ENCODE data around the gene NPDC1. TPM values are rescaled to one million over a fixed set of nuclear protein-coding genes. Genes with fewer than 3 reads are reported as not detected.

Gene NPDC1
- total and polyA plus RNA-seq, 4 experiments from 2014 or later: 20.7 to 32.2 (median 22.1) TPM

GRCh38 chr9:137016436-137016835 lies 29.5 kb downstream of the NPDC1 start:
- intact Hi-C loops (cut with micrococcal nuclease): no loop called here
- no peaks in the 10 kb centered on the region for H3K4me1 Mint-ChIP-seq
- H3K27me3 Mint-ChIP-seq: no peaks in the 10 kb centered on the region
- no peak overlapping the region for H3K4me3 Mint-ChIP-seq
- ChIA-PET POLR2A (ENCODE audit: partially characterized antibody) (no interaction called here), CTCF (ENCODE audit: partially characterized antibody) (interaction anchor here (1.5 to 3.2 kb wide), 2 partner anchors 12 to 15 kb away, joined by 3 to 9 read pairs; partner anchors contain the start of gene ABCA2)
- no peaks in the 10 kb centered on the region for H3K4me1 ChIP-seq (ENCODE audit: insufficient read depth, low read length)
- no peak overlapping the region for H3K27ac ChIP-seq (ENCODE audit: low read depth, low read length)
- H3K27ac Mint-ChIP-seq: no peak overlapping the region
- peaks cover 0 to 16% of the 10 kb centered on the region in 2 donors for H3K36me3 Mint-ChIP-seq
- DNase-seq: no peak
- no peaks in the 10 kb centered on the region for H3K27me3 ChIP-seq (ENCODE audit: insufficient read depth, low read length)
- no peaks in the 10 kb centered on the region for H3K9me3 ChIP-seq (ENCODE audit: control insufficient read depth in 1 of 2, low read length in 2 of 2)
- no peaks in the 10 kb centered on the region for H3K9me3 Mint-ChIP-seq
- H3K4me3 ChIP-seq (ENCODE audit: low read length in 2 of 2): no peak overlapping the region
- peaks cover 8% of the 10 kb centered on the region for H3K36me3 ChIP-seq (ENCODE audit: insufficient read depth, low read length)

- peaks cover 8% of the 10 kb centered on the region for H3K36me3 ChIP-seq (ENCODE audit: insufficient read depth, low read length)
Observed at GRCh38 chr9:137015976-137016375, 30.0 kb downstream of the NPDC1 start.

GRCh38 chr9:137015540-137015930 lies 30.4 kb downstream of the NPDC1 start:
- no peak overlapping the region for H3K27ac ChIP-seq (ENCODE audit: low read depth, low read length)
- CTCF ChIA-PET (ENCODE audit: partially characterized antibody): interaction anchor here (3.2 kb wide), 1 partner anchor 13 kb away, joined by 9 read pairs; the partner anchor contains the start of gene ABCA2
- no peaks in the 10 kb centered on the region for H3K4me1 Mint-ChIP-seq
- intact Hi-C loops (cut with micrococcal nuclease): no loop called here
- no peaks in the 10 kb centered on the region for H3K9me3 ChIP-seq (ENCODE audit: control insufficient read depth in 1 of 2, low read length in 2 of 2)
- no peaks in the 10 kb centered on the region for H3K4me1 ChIP-seq (ENCODE audit: insufficient read depth, low read length)
- peaks cover 0 to 18% of the 10 kb centered on the region in 2 donors for H3K36me3 Mint-ChIP-seq
- H3K4me3 Mint-ChIP-seq: no peak overlapping the region
- no peak overlapping the region for H3K4me3 ChIP-seq (ENCODE audit: low read length in 2 of 2)
- no peak for DNase-seq
- H3K27me3 Mint-ChIP-seq: no peaks in the 10 kb centered on the region
- H3K27ac Mint-ChIP-seq: no peak overlapping the region
- POLR2A ChIA-PET (ENCODE audit: partially characterized antibody): no interaction called here
- no peaks in the 10 kb centered on the region for H3K9me3 Mint-ChIP-seq
- H3K36me3 ChIP-seq (ENCODE audit: insufficient read depth, low read length): peaks cover 8% of the 10 kb centered on the region
- H3K27me3 ChIP-seq (ENCODE audit: insufficient read depth, low read length): no peaks in the 10 kb centered on the region

More at GRCh38 chr9:137015976-137016375, 30.0 kb downstream of the NPDC1 start:
- H3K9me3 Mint-ChIP-seq: no peaks in the 10 kb centered on the region
- Histone ChIP-seq H3K9me3 (ENCODE audit: control insufficient read depth in 1 of 2, low read length in 2 of 2) (no peaks in the 10 kb centered on the region), H3K4me1 (ENCODE audit: insufficient read depth, low read length) (no peaks in the 10 kb centered on the region), H3K27ac (ENCODE audit: low read depth, low read length) (no peak overlapping the region), H3K4me3 (ENCODE audit: low read length in 2 of 2) (no peak overlapping the region), H3K27me3 (ENCODE audit: insufficient read depth, low read length) (no peaks in the 10 kb centered on the region)
- ChIA-PET POLR2A (ENCODE audit: partially characterized antibody) (no interaction called here), CTCF (ENCODE audit: partially characterized antibody) (interaction anchor here (3.2 kb wide), 1 partner anchor 13 kb away, joined by 9 read pairs; the partner anchor contains the start of gene ABCA2)
- no peaks in the 10 kb centered on the region for H3K27me3 Mint-ChIP-seq
- DNase-seq: no peak
- no peak overlapping the region for H3K27ac Mint-ChIP-seq
- intact Hi-C loops (cut with micrococcal nuclease): no loop called here
- H3K36me3 Mint-ChIP-seq: peaks cover 0 to 18% of the 10 kb centered on the region in 2 donors
- no peaks in the 10 kb centered on the region for H3K4me1 Mint-ChIP-seq
- H3K4me3 Mint-ChIP-seq: no peak overlapping the region

- POLR2A ChIA-PET (ENCODE audit: partially characterized antibody): interaction anchor here (0.9 kb wide), 1 partner anchor 10 kb away, joined by 3 read pairs; no protein-coding TSS in a partner anchor
Observed at GRCh38 chr9:137014776-137015539, 31.0 kb downstream of the NPDC1 start.

GRCh38 chr9:137014166-137014565 lies 31.8 kb downstream of the NPDC1 start:
- H3K27me3 ChIP-seq (ENCODE audit: insufficient read depth, low read length): no peaks in the 10 kb centered on the region
- H3K4me3 Mint-ChIP-seq: no peak overlapping the region
- no peak overlapping the region for H3K27ac ChIP-seq (ENCODE audit: low read depth, low read length)
- DNase-seq: no peak
- H3K4me1 ChIP-seq (ENCODE audit: insufficient read depth, low read length): no peaks in the 10 kb centered on the region
- H3K9me3 ChIP-seq (ENCODE audit: control insufficient read depth in 1 of 2, low read length in 2 of 2): no peaks in the 10 kb centered on the region
- no peaks in the 10 kb centered on the region for H3K9me3 Mint-ChIP-seq
- ChIA-PET POLR2A (ENCODE audit: partially characterized antibody) (interaction anchor here (0.9 kb wide), 1 partner anchor 11 kb away, joined by 3 read pairs; no protein-coding TSS in a partner anchor), CTCF (ENCODE audit: partially characterized antibody) (interaction anchor here (3.2 kb wide), 1 partner anchor 15 kb away, joined by 9 read pairs; the partner anchor contains the start of gene ABCA2)
- peaks cover 0 to 13% of the 10 kb centered on the region in 2 donors for H3K36me3 Mint-ChIP-seq
- no peaks in the 10 kb centered on the region for H3K4me1 Mint-ChIP-seq
- H3K27me3 Mint-ChIP-seq: no peaks in the 10 kb centered on the region
- no peak overlapping the region for H3K27ac Mint-ChIP-seq
- peaks cover 8% of the 10 kb centered on the region for H3K36me3 ChIP-seq (ENCODE audit: insufficient read depth, low read length)
- no peak overlapping the region for H3K4me3 ChIP-seq (ENCODE audit: low read length in 2 of 2)
- intact Hi-C loops (cut with micrococcal nuclease): no loop called here

More at GRCh38 chr9:137014776-137015539, 31.0 kb downstream of the NPDC1 start:
- Histone ChIP-seq H3K27me3 (ENCODE audit: insufficient read depth, low read length) (no peaks in the 10 kb centered on the region), H3K36me3 (ENCODE audit: insufficient read depth, low read length) (peaks cover 8% of the 10 kb centered on the region), H3K4me3 (ENCODE audit: low read length in 2 of 2) (no peak overlapping the region), H3K4me1 (ENCODE audit: insufficient read depth, low read length) (no peaks in the 10 kb centered on the region), H3K9me3 (ENCODE audit: control insufficient read depth in 1 of 2, low read length in 2 of 2) (no peaks in the 10 kb centered on the region), H3K27ac (ENCODE audit: low read depth, low read length) (no peak overlapping the region)
- H3K4me3 Mint-ChIP-seq: no peak overlapping the region
- peaks cover 0 to 18% of the 10 kb centered on the region in 2 donors for H3K36me3 Mint-ChIP-seq
- no peak overlapping the region for H3K27ac Mint-ChIP-seq
- CTCF ChIA-PET (ENCODE audit: partially characterized antibody): interaction anchor here (3.2 kb wide), 1 partner anchor 14 kb away, joined by 9 read pairs; the partner anchor contains the start of gene ABCA2
- intact Hi-C loops (cut with micrococcal nuclease): no loop called here
- H3K4me1 Mint-ChIP-seq: no peaks in the 10 kb centered on the region
- no peaks in the 10 kb centered on the region for H3K9me3 Mint-ChIP-seq
- no peaks in the 10 kb centered on the region for H3K27me3 Mint-ChIP-seq
- DNase-seq: no peak

- Histone ChIP-seq H3K27ac (ENCODE audit: low read depth, low read length) (no peak overlapping the region), H3K36me3 (ENCODE audit: insufficient read depth, low read length) (peaks cover 8% of the 10 kb centered on the region), H3K4me1 (ENCODE audit: insufficient read depth, low read length) (no peaks in the 10 kb centered on the region), H3K9me3 (ENCODE audit: control insufficient read depth in 1 of 2, low read length in 2 of 2) (no peaks in the 10 kb centered on the region), H3K4me3 (ENCODE audit: low read length in 2 of 2) (no peak overlapping the region), H3K27me3 (ENCODE audit: insufficient read depth, low read length) (no peaks in the 10 kb centered on the region)
- peaks cover 0 to 12% of the 10 kb centered on the region in 2 donors for H3K36me3 Mint-ChIP-seq
- intact Hi-C loops (cut with micrococcal nuclease): no loop called here
- CTCF ChIA-PET (ENCODE audit: partially characterized antibody): interaction anchor here (3.2 kb wide), 1 partner anchor 15 kb away, joined by 9 read pairs; the partner anchor contains the start of gene ABCA2
- no peak for DNase-seq
- no peaks in the 10 kb centered on the region for H3K9me3 Mint-ChIP-seq
- H3K27ac Mint-ChIP-seq: no peak overlapping the region
- H3K4me1 Mint-ChIP-seq: no peaks in the 10 kb centered on the region
- no peak overlapping the region for H3K4me3 Mint-ChIP-seq
- no peaks in the 10 kb centered on the region for H3K27me3 Mint-ChIP-seq
- POLR2A ChIA-PET (ENCODE audit: partially characterized antibody): no interaction called here
Observed at GRCh38 chr9:137013571-137013940, 32.4 kb downstream of the NPDC1 start.

GRCh38 chr9:137012694-137013570 lies 33.0 kb downstream of the NPDC1 start:
- DNase-seq: no peak
- no peaks in the 10 kb centered on the region for H3K27me3 Mint-ChIP-seq
- no peak overlapping the region for H3K27ac ChIP-seq (ENCODE audit: low read depth, low read length)
- H3K4me1 ChIP-seq (ENCODE audit: insufficient read depth, low read length): no peaks in the 10 kb centered on the region
- H3K4me1 Mint-ChIP-seq: no peaks in the 10 kb centered on the region
- no peak overlapping the region for H3K4me3 Mint-ChIP-seq
- H3K36me3 Mint-ChIP-seq: peaks cover 0 to 12% of the 10 kb centered on the region in 2 donors
- intact Hi-C loops (cut with micrococcal nuclease): no loop called here
- H3K27ac Mint-ChIP-seq: no peak overlapping the region
- peaks cover 8% of the 10 kb centered on the region for H3K36me3 ChIP-seq (ENCODE audit: insufficient read depth, low read length)
- no peaks in the 10 kb centered on the region for H3K27me3 ChIP-seq (ENCODE audit: insufficient read depth, low read length)
- H3K4me3 ChIP-seq (ENCODE audit: low read length in 2 of 2): no peak overlapping the region
- H3K9me3 ChIP-seq (ENCODE audit: control insufficient read depth in 1 of 2, low read length in 2 of 2): no peaks in the 10 kb centered on the region
- ChIA-PET POLR2A (ENCODE audit: partially characterized antibody) (no interaction called here), CTCF (ENCODE audit: partially characterized antibody) (interaction anchor here (3.2 kb wide), 1 partner anchor 16 kb away, joined by 9 read pairs; the partner anchor contains the start of gene ABCA2)
- H3K9me3 Mint-ChIP-seq: no peaks in the 10 kb centered on the region
